Fibroblast of skin of back (primary cell): ENCODE measurements around the gene SPECC1.
"Not testable (repeated sequence)": the region's sequence is repeated elsewhere in the genome, so short reads cannot be mapped to it uniquely, and the experiment has no call there.

Experiments
- DNase-seq: peaks from one replicate; pipeline ENCODE4 v3.0.0-alpha.2; 2013

Gene SPECC1

DNA sequence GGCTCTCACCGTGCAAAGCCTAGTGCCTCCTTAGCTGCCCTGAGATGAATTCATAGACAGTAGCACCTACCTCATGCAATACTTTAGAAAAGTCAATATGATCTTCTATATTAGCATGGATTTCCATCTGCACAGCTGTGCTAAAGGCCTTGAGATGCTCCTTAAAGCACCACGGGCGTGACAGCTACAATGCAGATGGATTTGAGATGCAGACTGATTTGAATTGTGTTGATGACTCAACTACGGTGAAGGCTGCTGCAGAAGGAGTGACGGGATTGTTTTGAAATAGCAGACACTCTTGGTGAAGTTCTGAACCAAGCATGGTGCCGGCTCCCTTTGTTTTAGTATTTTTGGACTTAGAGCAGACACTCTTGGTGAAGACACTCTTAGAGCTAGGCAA is 88.2 kb downstream of the SPECC1 start:
- no peak for DNase-seq

GRCh38 chr17:20098314-20098713 is 89.2 kb downstream of the SPECC1 start:
- no peak for DNase-seq

GRCh38 chr17:20100806-20101205 is 91.6 kb downstream of the SPECC1 start:
- not testable (repeated sequence) for DNase-seq

DNA sequence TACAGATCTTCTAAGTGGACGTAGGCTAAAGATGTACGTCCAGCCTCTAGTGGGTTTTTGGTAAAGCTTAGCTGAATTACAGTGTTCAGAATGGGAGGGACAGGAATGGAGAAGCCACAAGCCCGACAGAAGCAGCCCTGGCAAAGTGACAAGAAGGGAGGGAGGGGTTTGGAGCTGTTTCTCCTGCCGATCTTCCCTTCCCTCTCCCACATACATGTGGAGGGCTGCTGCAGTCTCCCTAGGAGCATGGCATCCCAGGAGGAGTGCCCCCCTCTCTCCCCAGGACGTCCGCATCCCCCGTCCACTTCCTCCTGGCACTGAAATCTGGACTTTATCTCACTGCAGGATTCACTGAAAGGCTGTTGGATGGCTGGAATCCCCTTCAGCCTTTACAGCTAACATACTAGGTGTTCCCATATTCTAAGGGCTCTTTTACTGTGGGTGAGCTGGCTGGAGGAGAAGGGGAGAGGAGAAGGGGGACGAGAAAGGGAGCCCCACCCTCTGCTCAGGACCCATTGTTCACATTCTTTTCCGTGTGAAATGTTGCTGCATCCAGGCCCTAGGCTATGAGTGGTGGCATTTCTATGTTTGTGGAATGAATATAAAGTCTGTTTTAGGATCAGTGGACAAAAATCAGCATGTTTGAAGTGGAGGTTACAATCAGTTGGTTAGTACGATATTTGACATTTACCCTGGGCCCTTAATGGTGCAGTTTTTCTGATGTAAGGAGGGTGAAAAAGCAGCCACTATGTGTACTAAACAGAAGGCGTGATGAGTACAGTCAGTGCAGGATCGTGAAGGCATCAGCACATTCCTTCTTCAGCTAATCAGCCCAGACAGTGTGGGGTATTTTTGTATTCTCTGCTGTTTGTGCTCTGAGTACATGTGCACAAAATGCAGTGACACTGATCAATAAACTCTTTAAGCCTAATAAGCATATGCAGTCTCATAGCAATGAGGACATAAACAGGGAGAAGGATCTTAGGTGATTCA is 94.6 kb downstream of the SPECC1 start:
- DNase-seq: peak; percentile 30

DNA sequence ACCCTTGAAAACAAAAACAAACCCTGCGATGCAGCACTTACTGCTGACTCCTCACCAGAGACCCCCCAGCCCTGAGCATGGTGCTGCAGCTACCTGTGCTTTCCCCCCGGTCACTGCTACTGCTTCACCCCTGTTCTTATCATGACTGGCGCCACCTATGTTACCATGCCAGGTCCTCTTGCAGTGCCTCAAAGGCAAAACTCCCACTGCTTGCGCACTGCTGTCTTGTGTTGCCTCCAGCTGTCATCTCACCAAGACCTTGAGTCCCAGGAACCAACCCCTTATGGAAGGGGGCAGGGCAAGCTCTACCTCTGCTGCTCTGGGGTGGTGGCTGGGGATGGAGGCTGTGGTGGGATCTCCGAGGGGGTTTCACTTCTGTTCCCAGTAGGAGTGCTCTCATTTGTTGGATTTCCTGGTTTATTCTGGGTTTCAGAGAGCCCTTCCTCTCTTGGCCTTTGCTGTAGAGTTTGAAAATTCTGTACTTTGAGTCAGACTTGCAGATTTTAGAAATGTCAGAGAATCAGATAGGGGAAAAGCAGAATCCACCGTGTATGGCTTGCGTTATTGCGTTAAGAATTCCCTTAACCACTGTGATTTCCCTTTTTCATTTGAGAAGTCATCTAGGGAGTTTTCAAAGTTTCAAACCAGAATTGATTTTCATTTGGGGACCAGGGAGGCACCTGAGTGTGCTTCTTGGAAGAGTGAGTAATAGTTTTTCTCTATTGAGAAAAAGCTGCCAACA is 96.6 kb downstream of the SPECC1 start:
- DNase-seq: no peak

DNA sequence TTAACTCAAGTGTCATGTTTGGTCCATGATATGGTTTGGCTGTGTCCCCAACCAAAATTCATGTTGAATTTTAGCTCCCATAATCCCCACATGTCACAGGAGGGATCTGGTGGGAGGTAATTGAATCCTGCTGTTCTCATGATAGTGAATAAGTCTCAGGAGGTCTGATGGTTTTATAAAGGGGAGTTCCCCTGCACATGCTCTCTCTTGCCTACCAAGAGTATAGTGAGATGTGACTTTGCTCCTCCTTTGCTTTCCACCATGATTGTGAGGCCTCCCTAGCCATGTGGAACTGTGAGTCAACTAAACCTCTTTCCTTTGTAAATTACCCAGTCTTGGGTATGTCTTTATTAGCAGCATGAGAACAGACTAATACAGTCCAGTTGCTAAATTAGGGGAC is 97.3 kb downstream of the SPECC1 start:
- not testable (repeated sequence) for DNase-seq

- no peak for DNase-seq
These were observed 99.9 kb downstream of the SPECC1 start for GRCh38 chr17:20109076-20109475.

GRCh38 chr17:20111538-20111937 is 102.4 kb downstream of the SPECC1 start:
- no peak for DNase-seq

- peak; percentile 58 for DNase-seq
These were observed 105.3 kb downstream of the SPECC1 start for GRCh38 chr17:20114466-20114865.

DNA sequence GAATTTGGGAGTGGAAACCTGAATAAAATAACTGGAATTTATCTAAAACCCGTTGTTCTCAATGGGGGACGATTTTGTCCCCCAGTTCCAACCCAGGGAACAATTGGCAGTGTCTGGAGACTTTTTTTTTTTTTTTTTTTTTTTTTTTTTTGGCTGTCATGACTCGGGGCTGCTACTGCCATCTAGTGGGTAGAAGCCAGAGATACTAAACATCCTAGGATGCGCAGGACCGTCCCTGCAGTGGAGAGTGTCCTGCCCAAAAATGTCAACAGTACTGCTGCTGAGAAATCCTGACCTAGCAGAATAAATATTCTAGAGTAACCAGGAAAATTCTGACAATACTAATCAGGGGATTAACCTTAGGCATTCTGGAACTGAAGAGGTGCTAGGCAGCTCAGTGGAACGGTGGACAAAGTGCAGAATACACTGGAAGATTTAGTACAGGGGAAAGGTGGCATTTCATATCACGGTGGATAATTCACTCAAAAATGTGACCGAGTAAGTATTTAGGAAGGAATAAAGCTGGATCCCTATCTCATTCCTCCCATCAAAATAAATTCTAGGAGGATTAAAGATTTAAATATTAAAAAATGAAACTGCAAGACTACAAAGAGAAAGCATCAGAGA is 107.6 kb downstream of the SPECC1 start:
- DNase-seq: peak; percentile 58

DNA sequence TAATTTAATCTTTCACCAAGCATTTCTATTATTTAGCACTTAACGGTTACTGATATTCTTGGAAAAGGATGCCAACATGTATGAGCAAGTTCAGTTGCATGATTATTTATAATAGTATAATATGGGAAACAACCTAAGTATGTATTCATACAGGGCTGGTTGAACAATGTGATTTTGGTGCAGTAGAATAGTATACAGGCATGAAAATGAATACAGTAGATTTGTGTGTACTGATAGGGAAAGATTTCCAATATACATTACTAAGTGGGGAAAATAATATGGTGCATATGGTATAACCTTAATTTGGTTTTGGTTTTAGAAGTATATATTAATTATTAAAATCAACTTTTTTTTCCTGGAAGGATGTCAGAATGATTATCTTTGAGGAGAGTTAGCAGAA is 109.1 kb downstream of the SPECC1 start:
- DNase-seq: no peak

DNA sequence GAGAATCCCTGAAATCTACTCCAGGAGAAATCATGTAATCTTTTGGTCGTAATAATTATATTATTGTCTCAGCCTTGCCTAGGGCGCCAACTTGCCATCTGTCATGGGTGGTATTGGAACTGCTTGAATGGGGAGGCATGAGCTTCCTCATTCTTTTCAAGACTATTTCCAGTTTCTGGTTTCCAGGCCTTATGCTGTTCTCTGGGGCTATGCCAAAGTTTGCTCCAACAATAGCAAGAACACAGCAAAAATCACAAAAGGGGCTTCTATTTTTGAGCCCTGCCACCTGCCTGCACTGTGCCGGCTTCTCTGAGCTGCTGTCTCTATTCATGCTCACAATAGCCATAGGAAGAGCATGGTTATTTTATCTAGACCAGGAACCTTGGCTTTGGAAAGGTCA is 111.7 kb downstream of the SPECC1 start:
- DNase-seq: no peak

- peak; percentile 49 for DNase-seq
These were observed 112.4 kb downstream of the SPECC1 start for GRCh38 chr17:20121359-20122253.

DNA sequence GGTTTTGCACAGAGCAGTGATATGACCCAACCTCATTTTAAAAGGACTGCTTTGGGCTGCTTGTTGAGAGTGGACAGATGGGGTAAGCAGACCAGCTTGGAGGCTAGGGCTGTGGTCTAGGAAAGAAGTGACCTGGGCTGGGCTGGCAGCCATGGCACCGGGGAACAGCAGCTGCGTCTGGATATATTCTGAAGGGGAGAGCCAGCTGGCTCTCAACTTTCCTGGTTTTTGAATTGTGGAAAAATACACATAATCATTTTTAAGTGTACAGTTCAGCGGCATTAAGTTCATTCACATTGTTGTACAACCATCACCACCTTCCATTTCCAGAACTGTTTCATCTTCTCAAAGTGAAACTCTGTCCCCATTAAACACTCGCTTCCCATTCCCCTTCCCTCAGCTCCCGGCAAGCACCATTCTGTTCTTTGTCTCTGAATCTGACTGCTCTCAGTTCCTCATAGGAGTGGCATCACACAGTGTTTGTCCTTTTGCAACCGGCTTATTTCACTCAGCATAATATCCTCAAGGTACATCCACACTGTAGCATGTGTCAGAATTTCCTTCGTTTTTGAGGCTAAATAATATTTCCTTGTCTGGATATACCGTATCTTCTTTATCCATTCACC is 113.2 kb downstream of the SPECC1 start:
- no peak for DNase-seq

- no peak for DNase-seq
These were observed 114.0 kb downstream of the SPECC1 start for GRCh38 chr17:20123209-20123608.

DNA sequence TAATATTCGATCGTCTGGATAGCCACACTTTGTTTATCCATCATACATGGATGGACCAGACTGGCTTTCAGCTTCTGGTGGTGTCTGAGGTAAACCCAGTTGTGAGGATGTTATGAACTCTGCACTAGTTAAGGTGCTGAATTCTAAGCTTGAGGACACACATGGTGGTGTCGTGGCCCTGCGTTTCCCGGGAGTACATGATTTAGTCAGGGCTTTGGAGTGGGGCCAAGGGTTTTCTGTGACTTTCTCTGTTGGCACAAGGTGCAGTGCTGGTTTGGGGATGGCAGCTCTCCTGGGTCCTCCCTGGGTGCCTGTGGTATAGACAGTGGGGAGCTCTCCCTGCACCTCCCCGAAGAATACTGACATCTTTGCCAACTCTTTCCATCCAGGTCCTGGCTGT is 116.6 kb downstream of the SPECC1 start:
- DNase-seq: no peak

GRCh38 chr17:20127360-20128035 is 118.3 kb downstream of the SPECC1 start:
- no peak for DNase-seq

GRCh38 chr17:20128036-20128667 is 119.0 kb downstream of the SPECC1 start:
- DNase-seq: peak; percentile 15

- no peak for DNase-seq
These were observed 124.4 kb downstream of the SPECC1 start for GRCh38 chr17:20133517-20133916.

GRCh38 chr17:20141198-20141972 is 132.2 kb downstream of the SPECC1 start:
- DNase-seq: no peak
